ENCODE results near the gene LRRC25.
A peak's percentile ranks its signal among the peaks of the same experiment; 100 is the strongest.

The LRRC25 gene

GRCh38 chr19:18430417-18431144 lies 33.2 kb upstream of the LRRC25 start:
- TF ChIP-seq CTCF (IDR thresholded peaks at IDR 0.05; ENCODE audit: low read depth, low read length): no peak

GRCh38 chr19:18429717-18430416 lies 32.4 kb upstream of the LRRC25 start:
- no peak for TF ChIP-seq CTCF (IDR thresholded peaks at IDR 0.05; ENCODE audit: low read depth, low read length)
- H3K4me3 ChIP-seq (ENCODE audit: low read depth, low read length): no peak overlapping the region; the same call in 1 of the 2 replicates

More at GRCh38 chr19:18430417-18431144, 33.2 kb upstream of the LRRC25 start:
- no peak overlapping the region for H3K4me3 ChIP-seq (ENCODE audit: low read depth, low read length)

GRCh38 chr19:18428787-18429674 lies 31.6 kb upstream of the LRRC25 start:
- no peak for TF ChIP-seq CTCF (IDR thresholded peaks at IDR 0.05; ENCODE audit: low read depth, low read length)
- H3K4me3 ChIP-seq (ENCODE audit: low read depth, low read length): peak overlapping the region; percentile 42

- H3K4me3 ChIP-seq (ENCODE audit: low read depth, low read length): no peak overlapping the region
- TF ChIP-seq CTCF (IDR thresholded peaks at IDR 0.05; ENCODE audit: low read depth, low read length): no peak
These were observed 30.9 kb upstream of the LRRC25 start for GRCh38 chr19:18428173-18428786.

- H3K4me3 ChIP-seq (ENCODE audit: low read depth, low read length): no peak overlapping the region
- TF ChIP-seq CTCF (IDR thresholded peaks at IDR 0.05; ENCODE audit: low read depth, low read length): no peak
These were observed 30.3 kb upstream of the LRRC25 start for GRCh38 chr19:18427743-18428113.

- no peak overlapping the region for H3K4me3 ChIP-seq (ENCODE audit: low read depth, low read length)
- no peak for TF ChIP-seq CTCF (IDR thresholded peaks at IDR 0.05; ENCODE audit: low read depth, low read length)
These were observed 29.8 kb upstream of the LRRC25 start for GRCh38 chr19:18427080-18427742.

All from WI38 (cell line).